ENCODE data around the gene NRN1L.

GRCh38 chr16:67926181-67926750 lies 41.6 kb downstream of the NRN1L start:
- TF ChIP-seq SP1 (IDR thresholded peaks at IDR 0.05) (no peak), BHLHE40 (IDR thresholded peaks at IDR 0.05; ENCODE audit: borderline replicate concordance) (no peak), NFRKB (IDR thresholded peaks at IDR 0.05) (no peak), CTBP1 (IDR thresholded peaks at IDR 0.05; ENCODE audit: borderline replicate concordance) (no peak), FOXA1 (IDR thresholded peaks at IDR 0.05) (no peak)
